ENCODE measurements around the gene TAS2R5. TPM values are rescaled to one million over a fixed set of nuclear protein-coding genes. Genes with fewer than 3 reads are reported as not detected.
"Not testable (repeated sequence)": the region's sequence is repeated elsewhere in the genome, so short reads cannot be mapped to it uniquely, and the experiment has no call there.

The TAS2R5 gene
- 2.2 TPM for total RNA-seq
- long read RNA-seq, result 0 reads

- Histone ChIP-seq H3K27me3 (no peaks in the 10 kb centered on the region), H3K4me1 (no peaks in the 10 kb centered on the region), H3K36me3 (peaks cover 5% of the 10 kb centered on the region), H3K27ac (no peak within 1 kb of the TSS), H3K4me3 (no peak within 1 kb of the TSS), H3K9me3 (no peaks in the 10 kb centered on the region)
- ATAC-seq, result no peak
- intact Hi-C loops (cut with DNase I), result no loop called here
- DNase-seq, result no peak
- TF ChIP-seq CTCF (IDR thresholded peaks at IDR 0.05), result no peak
Observed at GRCh38 chr7:141789917-141790316, at the start of gene TAS2R5. TSS of gene TAS2R5 (plus strand) at chr7:141790217. CDS start at chr7:141790362, 145 bp downstream.

- ATAC-seq (no peak), DNase-seq (no peak)
- no peak for TF ChIP-seq CTCF (IDR thresholded peaks at IDR 0.05)
- intact Hi-C loops (cut with DNase I), result no loop called here
- peaks cover 17% of the 10 kb centered on the region for H3K4me1 ChIP-seq
- no peaks in the 10 kb centered on the region for H3K27me3 ChIP-seq
- H3K27ac ChIP-seq, result no peak overlapping the region
- no peaks in the 10 kb centered on the region for H3K9me3 ChIP-seq
- peaks cover 76% of the 10 kb centered on the region for H3K36me3 ChIP-seq
- no peak overlapping the region for H3K4me3 ChIP-seq
Observed at GRCh38 chr7:141742229-141742628, 47.8 kb upstream of the TAS2R5 start.

GRCh38 chr7:141744131-141744530, 45.9 kb upstream of the TAS2R5 start:
- Histone ChIP-seq H3K27ac (no peak overlapping the region), H3K4me3 (no peak overlapping the region), H3K27me3 (no peaks in the 10 kb centered on the region), H3K9me3 (no peaks in the 10 kb centered on the region), H3K36me3 (peaks cover 95% of the 10 kb centered on the region), H3K4me1 (peaks cover 10% of the 10 kb centered on the region)
- TF ChIP-seq CTCF (IDR thresholded peaks at IDR 0.05), result no peak
- ATAC-seq (no peak), DNase-seq (no peak)
- intact Hi-C loops (cut with DNase I), result no loop called here

GRCh38 chr7:141748396-141748795, 41.6 kb upstream of the TAS2R5 start:
- Histone ChIP-seq H3K27ac (no peak overlapping the region), H3K36me3 (peaks cover 100% of the 10 kb centered on the region), H3K27me3 (no peaks in the 10 kb centered on the region), H3K4me3 (no peak overlapping the region), H3K9me3 (peaks cover 20% of the 10 kb centered on the region), H3K4me1 (no peaks in the 10 kb centered on the region)
- intact Hi-C loops (cut with DNase I), result no loop called here
- TF ChIP-seq CTCF (IDR thresholded peaks at IDR 0.05), result no peak
- DNase-seq (no peak), ATAC-seq (no peak)

GRCh38 chr7:141751904-141752303, 38.1 kb upstream of the TAS2R5 start:
- DNase-seq; intact Hi-C loops (cut with DNase I); H3K27ac ChIP-seq; H3K4me3 ChIP-seq; H3K4me1 ChIP-seq; H3K27me3 ChIP-seq; ATAC-seq: not testable (repeated sequence)
- H3K9me3 ChIP-seq, result peaks cover 20% of the 10 kb centered on the region
- H3K36me3 ChIP-seq, result peaks cover 84% of the 10 kb centered on the region

- intact Hi-C loops (cut with DNase I), result no loop called here
- Histone ChIP-seq H3K4me1 (no peaks in the 10 kb centered on the region), H3K27ac (no peak overlapping the region), H3K9me3 (peaks cover 20% of the 10 kb centered on the region), H3K27me3 (no peaks in the 10 kb centered on the region), H3K36me3 (peaks cover 83% of the 10 kb centered on the region), H3K4me3 (no peak overlapping the region)
- DNase-seq (no peak), ATAC-seq (no peak)
- TF ChIP-seq CTCF (IDR thresholded peaks at IDR 0.05), result peak; percentile 33
Observed at GRCh38 chr7:141752634-141753033, 37.4 kb upstream of the TAS2R5 start.
